DOHH2 (cell line): ENCODE results near the gene PEX26.

ENCODE experiments used
- H3F3A ChIP-seq: fragments of 200-600 bp; sonication (generic), shearing (Covaris generic); 2 replicates; pipeline ENCODE4 v1.6.0; 2016; ENCODE audit warnings: antibody characterized with exemption, mild to moderate bottlenecking; ENCODE audit not compliant: control insufficient read depth, insufficient read depth
- H3K27ac ChIP-seq: fragments of 200-600 bp; sonication (generic); 2 replicates; pipeline ENCODE4 v1.5.1; 2014; ENCODE audit warnings: low read depth, mild to moderate bottlenecking, low read length, moderate library complexity
- H3K27me3 ChIP-seq: fragments of 200-600 bp; sonication (generic); 2 replicates; pipeline ENCODE4 v1.6.1; 2014; ENCODE audit warnings: mild to moderate bottlenecking, low read length, mixed read lengths; ENCODE audit not compliant: control insufficient read depth
- H3K36me3 ChIP-seq: fragments of 200-600 bp; sonication (generic); 2 replicates; pipeline ENCODE4 v1.6.1; 2014; ENCODE audit warnings: mild to moderate bottlenecking, low read length, moderate library complexity, mixed read lengths; ENCODE audit not compliant: control insufficient read depth
- H3K4me1 ChIP-seq: fragments of 200-600 bp; sonication (generic); 2 replicates; pipeline ENCODE4 v1.6.1; 2014; ENCODE audit warnings: mild to moderate bottlenecking, low read length, mixed read lengths; ENCODE audit not compliant: control insufficient read depth
- H3K4me2 ChIP-seq: fragments of 200-600 bp; sonication (generic); 2 replicates; pipeline ENCODE4 v1.6.0; 2014; ENCODE audit warnings: mild to moderate bottlenecking, low read length, moderate library complexity
- H3K4me3 ChIP-seq: fragments of 200-600 bp; sonication (generic); 2 replicates; pipeline ENCODE4 v1.5.1; 2014; ENCODE audit warnings: mild to moderate bottlenecking, low read length, mixed read lengths
- H3K79me2 ChIP-seq: fragments of 200-600 bp; sonication (generic); 2 replicates; pipeline ENCODE4 v1.6.1; 2014; ENCODE audit warnings: mild to moderate bottlenecking, low read length, mixed read lengths; ENCODE audit not compliant: control insufficient read depth
- H3K9me2 ChIP-seq: fragments of 200-600 bp; sonication (generic); replicated peaks from 2 replicates; pipeline ENCODE4 v1.6.1; 2014; ENCODE audit warnings: mild to moderate bottlenecking, low read length, mixed read lengths; ENCODE audit not compliant: control insufficient read depth
- H3K9me3 ChIP-seq: fragments of 200-600 bp; sonication (generic); 2 replicates; pipeline ENCODE4 v1.6.1; 2014; ENCODE audit warnings: antibody characterized with exemption, low read length, mixed read lengths; ENCODE audit not compliant: control insufficient read depth, insufficient read depth
- H4K20me1 ChIP-seq: fragments of 200-600 bp; sonication (generic); 2 replicates; pipeline ENCODE4 v1.6.0; 2014; ENCODE audit warnings: low read depth, mild to moderate bottlenecking, antibody characterized with exemption, low read length, moderate library complexity; ENCODE audit not compliant: control insufficient read depth, insufficient read depth
- CTCF ChIP-seq: fragments of 200-600 bp; sonication (generic); IDR thresholded peaks from one replicate; pipeline ENCODE4 v1.5.1; 2014; ENCODE audit warnings: antibody characterized with exemption, mild to moderate bottlenecking, low read depth, low read length; ENCODE audit not compliant: poor library complexity, severe bottlenecking
- EZH2phosphoT487 ChIP-seq: fragments of 200-600 bp; sonication (generic); IDR thresholded peaks from 2 replicates; pipeline ENCODE4 v1.6.1; 2017; ENCODE audit warnings: borderline replicate concordance, mild to moderate bottlenecking, antibody characterized with exemption, low read length, moderate library complexity, mixed read lengths

The PEX26 gene

GRCh38 chr22:18031695-18032454 lies 45.9 kb upstream of the PEX26 start:
- no peaks in the 10 kb centered on the region for H3K9me2 ChIP-seq
- H3K4me2 ChIP-seq = no peak overlapping the region
- no peaks in the 10 kb centered on the region; the same call in 1 of the 2 replicates for H3K4me1 ChIP-seq
- H3K9me3 ChIP-seq = no peaks in the 10 kb centered on the region
- no peaks in the 10 kb centered on the region for H3K36me3 ChIP-seq
- H3K27ac ChIP-seq = no peak overlapping the region
- no peaks in the 10 kb centered on the region for H3K79me2 ChIP-seq
- peaks cover 12% of the 10 kb centered on the region for H3K27me3 ChIP-seq
- no peaks in the 10 kb centered on the region for H3F3A ChIP-seq
- no peaks in the 10 kb centered on the region for H4K20me1 ChIP-seq
- no peak overlapping the region for H3K4me3 ChIP-seq
- TF ChIP-seq EZH2phosphoT487 = no peak
- no peak for TF ChIP-seq CTCF

GRCh38 chr22:18032455-18033101 lies 45.2 kb upstream of the PEX26 start:
- H3K4me3 ChIP-seq = no peak overlapping the region
- H3K4me1 ChIP-seq = no peaks in the 10 kb centered on the region; the same call in 1 of the 2 replicates
- no peak overlapping the region for H3K4me2 ChIP-seq
- H3K27me3 ChIP-seq = peaks cover 7% of the 10 kb centered on the region; the same call in 1 of the 2 replicates
- H3K79me2 ChIP-seq = no peaks in the 10 kb centered on the region
- no peaks in the 10 kb centered on the region for H3K9me3 ChIP-seq
- TF ChIP-seq EZH2phosphoT487 (no peak), CTCF (no peak)
- no peaks in the 10 kb centered on the region for H4K20me1 ChIP-seq
- no peaks in the 10 kb centered on the region for H3K9me2 ChIP-seq
- no peaks in the 10 kb centered on the region for H3K36me3 ChIP-seq
- no peaks in the 10 kb centered on the region for H3F3A ChIP-seq
- no peak overlapping the region for H3K27ac ChIP-seq

GRCh38 chr22:18033204-18033998 lies 44.4 kb upstream of the PEX26 start:
- H3K4me2 ChIP-seq = no peak overlapping the region
- H3K4me3 ChIP-seq = no peak overlapping the region
- H4K20me1 ChIP-seq = no peaks in the 10 kb centered on the region
- H3K79me2 ChIP-seq = no peaks in the 10 kb centered on the region
- H3K27ac ChIP-seq = no peak overlapping the region
- H3K9me2 ChIP-seq = no peaks in the 10 kb centered on the region
- peaks cover 4% of the 10 kb centered on the region; the same call in 1 of the 2 replicates for H3K27me3 ChIP-seq
- no peaks in the 10 kb centered on the region for H3K9me3 ChIP-seq
- TF ChIP-seq CTCF = no peak
- TF ChIP-seq EZH2phosphoT487 = no peak
- H3K4me1 ChIP-seq = no peaks in the 10 kb centered on the region; the same call in 1 of the 2 replicates
- no peaks in the 10 kb centered on the region for H3K36me3 ChIP-seq
- no peaks in the 10 kb centered on the region for H3F3A ChIP-seq
